HG03558 (cell line): ENCODE data around the gene TAGLN3.
"Not testable (repeated sequence)": the region's sequence is repeated elsewhere in the genome, so short reads cannot be mapped to it uniquely, and the experiment has no call there.

ENCODE experiments used
- ATAC-seq: cut with Tn5 transposase; IDR thresholded peaks from one replicate; pipeline ENCODE4 v1.9.1; 2021; ENCODE audit warnings: moderate number of reproducible peaks; ENCODE audit not compliant: unreplicated experiment; ENCODE audit errors: extremely low read depth

Gene TAGLN3

DNA sequence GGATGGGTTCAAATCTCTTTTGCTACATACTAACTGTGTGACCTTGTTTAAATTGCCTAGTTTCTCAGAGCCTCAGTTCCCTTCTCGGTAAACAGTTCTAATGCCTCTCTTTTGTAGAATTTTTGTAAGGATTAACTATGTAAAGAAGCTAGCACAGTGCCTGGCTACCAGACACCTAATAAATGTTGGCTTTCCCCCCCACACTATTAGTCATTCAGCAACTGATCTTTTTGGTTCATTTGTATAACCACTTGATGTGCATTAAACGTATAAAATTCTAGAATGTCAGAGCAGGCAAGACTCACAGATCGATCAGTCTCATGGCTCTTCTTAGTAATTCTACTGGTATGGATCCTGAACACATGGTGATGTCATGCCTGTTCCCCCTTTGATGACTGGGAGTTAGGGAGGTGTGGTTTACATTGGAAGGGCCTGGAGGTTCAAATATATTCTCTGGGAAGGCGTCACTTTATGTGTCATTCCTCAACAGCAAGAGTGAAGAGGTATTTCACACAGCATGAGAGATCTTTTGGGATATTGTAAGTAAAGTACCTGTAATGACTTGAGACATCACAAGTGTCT lies 6.5 kb downstream of the TAGLN3 start:
- ATAC-seq = no peak

- no peak for ATAC-seq
These were observed 8.9 kb downstream of the TAGLN3 start for GRCh38 chr3:112007633-112008032.

GRCh38 chr3:112009670-112010069 lies 10.9 kb downstream of the TAGLN3 start:
- no peak for ATAC-seq

- no peak for ATAC-seq
These were observed 11.9 kb downstream of the TAGLN3 start for GRCh38 chr3:112010636-112011035.

DNA sequence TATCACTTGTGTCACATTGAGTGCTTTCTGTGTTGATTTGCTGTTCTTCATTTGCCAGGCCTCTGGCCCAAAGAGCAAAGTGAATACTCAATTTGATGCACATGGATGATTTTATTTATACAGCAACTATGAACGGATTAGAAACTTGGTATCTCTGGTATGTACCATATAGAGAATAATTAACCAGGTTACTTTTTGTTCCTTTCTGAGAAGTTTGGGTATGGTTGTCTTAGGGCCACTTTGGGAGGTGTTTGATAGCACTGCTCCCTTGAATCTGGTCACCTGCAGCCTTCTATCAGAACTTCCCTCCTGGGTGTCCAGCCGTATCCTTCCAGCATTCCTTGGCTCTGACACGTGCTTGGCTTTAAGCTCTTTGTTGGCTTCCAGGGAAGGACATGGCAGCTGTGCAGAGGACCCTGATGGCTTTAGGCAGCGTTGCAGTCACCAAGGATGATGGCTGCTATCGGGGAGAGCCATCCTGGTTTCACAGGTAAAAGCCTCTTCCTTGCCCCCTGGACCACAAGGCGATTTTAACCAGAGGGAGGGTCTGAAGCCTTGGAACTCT lies 12.7 kb downstream of the TAGLN3 start:
- no peak for ATAC-seq

DNA sequence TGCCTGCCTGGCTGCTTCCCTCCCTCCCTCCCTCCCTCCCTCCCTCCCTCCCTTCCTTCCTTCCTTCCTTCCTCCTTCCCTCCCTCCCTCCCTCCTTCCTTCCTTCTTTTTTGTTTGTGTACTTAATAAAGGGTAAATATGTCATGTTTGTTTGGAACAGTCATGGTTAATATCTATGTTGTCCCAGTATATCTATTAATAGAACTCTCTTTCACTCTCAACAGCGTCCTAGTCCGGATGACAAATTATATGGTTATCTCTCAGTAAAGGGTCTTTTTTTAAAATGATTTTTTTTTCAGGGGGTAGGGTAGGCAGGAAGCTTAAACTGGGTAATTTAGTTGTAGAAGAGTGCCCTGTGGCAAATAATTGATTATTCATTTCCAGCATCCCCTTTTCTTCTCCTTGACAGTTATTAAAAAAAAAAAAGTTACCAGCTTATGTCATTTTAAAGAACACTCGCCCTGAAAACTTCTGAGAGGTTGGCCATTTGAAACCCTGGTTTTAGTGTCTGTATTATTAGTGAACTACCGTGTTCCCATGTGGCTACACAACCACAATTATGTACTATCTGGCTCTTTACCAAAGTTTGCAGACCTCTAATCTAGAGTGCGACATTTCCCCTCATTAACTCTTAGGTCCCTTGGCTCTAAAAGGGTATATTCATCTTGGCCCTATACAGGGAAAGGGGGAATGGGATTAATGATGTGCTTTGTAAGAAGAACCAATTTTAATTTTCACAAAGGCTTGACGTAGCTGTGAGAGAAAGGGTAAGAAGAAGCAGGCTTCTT lies 13.7 kb downstream of the TAGLN3 start:
- ATAC-seq = no peak

DNA sequence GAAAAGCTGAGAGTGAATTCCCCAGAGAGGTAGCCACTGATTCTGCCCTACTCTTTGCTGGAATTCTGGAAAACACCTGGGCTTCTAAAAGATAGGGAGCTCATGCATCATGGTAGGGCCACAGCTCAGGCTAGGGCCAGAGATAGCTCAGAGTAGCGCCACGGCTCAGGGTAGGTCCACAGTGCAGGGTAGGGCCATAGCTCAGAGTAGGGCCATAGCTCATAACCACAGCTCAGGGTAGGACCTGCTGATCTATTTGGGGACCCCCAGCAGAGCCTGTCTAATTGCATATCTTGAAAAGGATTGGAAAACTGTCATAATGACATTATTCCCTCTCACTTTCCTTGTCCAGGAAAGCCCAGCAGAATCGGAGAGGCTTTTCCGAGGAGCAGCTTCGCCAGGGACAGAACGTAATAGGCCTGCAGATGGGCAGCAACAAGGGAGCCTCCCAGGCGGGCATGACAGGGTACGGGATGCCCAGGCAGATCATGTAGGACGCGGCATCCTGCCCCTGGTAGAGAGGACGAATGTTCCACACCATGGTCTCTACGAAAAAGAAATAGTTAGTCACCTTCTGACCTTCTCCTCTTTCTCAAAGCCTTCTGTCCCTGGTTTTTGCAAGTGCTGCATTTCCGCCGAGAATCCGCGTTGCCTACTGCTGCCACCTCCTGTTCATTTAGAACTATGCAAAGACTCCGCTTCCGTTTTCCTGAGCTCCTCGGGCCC lies 14.5 kb downstream of the TAGLN3 start:
- peak; percentile 74 for ATAC-seq

- ATAC-seq = no peak
These were observed 15.0 kb downstream of the TAGLN3 start for GRCh38 chr3:112013784-112014143.

DNA sequence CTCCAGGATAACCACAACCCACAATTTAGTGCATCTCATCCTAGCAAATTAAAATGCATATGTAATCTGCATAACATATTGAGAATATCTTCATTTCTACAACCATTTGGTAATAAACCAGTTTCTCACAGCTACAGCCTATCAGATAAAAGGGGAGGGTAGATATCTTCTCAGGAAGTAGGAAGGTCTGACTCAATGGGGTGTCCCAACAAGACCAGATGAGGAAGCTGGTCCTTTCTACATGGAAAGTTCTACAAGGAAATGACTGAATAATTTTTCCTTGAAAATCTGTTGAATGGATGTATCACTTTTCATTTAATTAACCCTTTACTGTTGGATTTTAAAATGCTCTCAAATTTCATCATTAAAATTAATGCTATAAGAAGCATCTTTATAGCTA lies 18.4 kb downstream of the TAGLN3 start:
- ATAC-seq = no peak

DNA sequence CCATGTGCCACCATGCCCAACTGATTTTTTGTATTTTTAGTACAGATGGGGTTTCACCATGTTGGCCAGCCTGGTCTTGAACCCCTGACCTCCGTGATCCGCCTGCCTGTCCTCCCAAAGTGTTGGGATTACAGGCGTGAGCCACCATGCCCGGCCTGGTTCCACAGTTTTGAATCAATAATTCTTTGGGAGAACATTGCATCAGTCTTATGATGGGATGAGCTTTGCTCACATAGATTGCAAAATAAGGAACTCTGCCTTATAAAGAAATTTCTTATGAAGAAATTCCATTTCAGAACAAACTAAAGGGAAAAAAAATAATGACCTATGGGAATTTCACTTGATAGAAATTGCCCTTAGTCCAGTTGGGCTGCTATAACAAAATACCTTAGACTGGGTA lies 20.0 kb downstream of the TAGLN3 start:
- no peak for ATAC-seq

DNA sequence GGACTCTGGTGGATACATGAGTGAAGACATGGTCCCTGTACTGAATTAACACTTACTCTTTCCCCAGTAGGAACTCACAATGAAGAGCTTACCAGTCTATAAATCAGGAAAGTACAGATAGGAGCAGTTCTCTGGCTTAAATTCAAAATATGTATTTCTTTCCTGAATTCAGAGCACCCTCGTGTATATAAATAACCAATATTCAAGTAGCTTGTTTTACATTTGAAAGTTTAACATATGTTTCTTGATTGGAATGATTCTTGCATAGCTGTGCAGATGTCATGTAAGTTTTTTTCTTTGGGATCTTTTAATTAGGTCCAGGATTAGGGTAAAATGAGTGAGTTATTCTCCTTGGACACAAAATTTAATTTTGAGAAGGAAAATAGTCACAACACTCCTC lies 21.0 kb downstream of the TAGLN3 start:
- ATAC-seq = no peak

DNA sequence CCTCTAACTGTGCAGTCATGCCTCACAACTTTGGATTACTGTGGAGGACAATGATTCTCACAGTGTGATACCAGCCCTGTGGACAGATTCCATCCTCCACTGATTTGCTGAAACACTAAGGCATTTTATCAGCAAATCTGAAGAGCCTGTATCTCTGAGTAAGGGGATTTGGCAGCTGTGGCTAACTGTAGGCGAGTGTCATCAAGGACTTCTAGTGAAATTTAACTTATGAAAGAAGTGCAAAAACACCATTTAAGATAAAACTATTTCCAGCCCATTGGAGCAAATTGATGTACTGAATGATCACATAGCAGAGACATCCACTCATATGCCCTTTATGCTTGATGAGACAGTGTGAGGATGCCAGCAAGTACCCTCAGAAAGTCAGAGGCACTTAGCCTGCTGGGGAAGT lies 22.0 kb downstream of the TAGLN3 start:
- ATAC-seq = no peak

- no peak for ATAC-seq
These were observed 28.4 kb downstream of the TAGLN3 start for GRCh38 chr3:112027142-112027541.

GRCh38 chr3:112027826-112028225 lies 29.1 kb downstream of the TAGLN3 start:
- no peak for ATAC-seq

GRCh38 chr3:112030901-112031300 lies 32.2 kb downstream of the TAGLN3 start:
- ATAC-seq = no peak

DNA sequence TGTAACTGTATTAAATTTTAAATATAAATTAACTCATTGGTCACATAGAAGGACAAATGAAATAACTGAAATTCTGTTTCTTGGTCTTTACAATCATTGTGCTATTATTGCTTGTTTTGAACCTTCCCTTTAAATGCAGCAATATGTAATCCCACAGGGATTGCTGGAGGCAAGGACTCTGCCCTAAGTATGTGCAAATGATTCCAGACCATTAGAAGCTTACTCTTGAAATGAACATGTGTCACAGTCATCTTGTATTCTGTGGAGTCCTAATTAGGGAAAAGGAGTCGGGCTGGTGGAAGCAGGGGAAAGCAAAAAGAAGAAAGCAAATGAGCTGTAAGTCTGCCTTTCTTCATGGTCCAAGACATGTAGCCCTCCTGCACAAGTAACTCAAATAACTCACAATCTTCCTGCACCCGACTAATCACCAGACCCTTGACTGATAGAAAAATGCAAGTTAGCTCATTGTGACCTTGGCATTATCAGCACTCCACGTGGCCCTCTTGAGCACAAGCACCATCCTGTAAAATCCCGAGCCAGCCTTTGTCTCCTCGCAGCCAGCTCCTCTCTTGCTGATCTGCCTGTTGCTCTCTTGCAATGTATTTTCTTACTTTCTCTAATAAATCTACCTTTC lies 33.5 kb downstream of the TAGLN3 start:
- no peak for ATAC-seq

DNA sequence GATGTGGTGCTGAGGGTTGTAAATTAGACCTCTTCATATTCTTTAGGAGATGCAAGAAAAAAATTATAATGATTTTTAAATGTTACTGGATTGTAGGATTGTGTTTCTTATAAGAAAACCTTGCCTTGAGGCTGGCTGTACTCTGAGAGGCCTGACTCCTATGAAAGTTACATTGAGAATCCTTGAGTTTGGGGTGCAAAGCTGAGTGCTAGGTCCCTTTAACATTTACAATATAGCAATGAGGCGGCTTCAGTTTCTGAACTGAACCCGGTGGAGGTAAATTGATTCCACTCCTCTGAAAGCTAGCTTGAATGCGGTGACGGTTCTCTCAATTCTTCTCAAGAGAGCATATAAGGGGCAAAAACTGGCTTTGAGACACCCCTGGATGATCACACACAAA lies 35.7 kb downstream of the TAGLN3 start, which contains the start of gene TMPRSS7:
Gene TMPRSS7 (plus strand): TSS at position 301 of the 400 bp plus-strand sequence. CDS start 110 bp downstream, outside the sequence.
- no peak for ATAC-seq

GRCh38 chr3:112035241-112035640 lies 36.5 kb downstream of the TAGLN3 start:
- ATAC-seq = no peak

DNA sequence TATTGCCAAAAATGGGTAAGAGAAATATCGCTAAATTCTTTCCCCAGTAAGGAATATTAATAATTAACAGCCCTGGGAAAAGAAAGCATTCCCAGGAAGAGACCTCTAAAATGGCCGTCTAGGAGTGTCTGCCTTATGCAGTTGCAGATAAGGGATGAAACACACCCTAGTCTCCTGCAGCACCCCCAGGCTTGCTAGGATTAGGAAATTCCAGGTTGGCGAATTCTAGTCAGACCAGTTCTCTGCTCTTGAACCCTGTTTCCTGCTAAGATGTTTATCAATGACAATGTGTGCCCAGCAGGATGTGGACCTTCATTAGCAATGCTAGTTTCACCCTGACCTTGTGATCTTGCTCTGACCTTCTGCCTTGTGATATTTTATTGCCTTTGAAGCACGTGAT lies 38.5 kb downstream of the TAGLN3 start:
- ATAC-seq = not testable (repeated sequence)

DNA sequence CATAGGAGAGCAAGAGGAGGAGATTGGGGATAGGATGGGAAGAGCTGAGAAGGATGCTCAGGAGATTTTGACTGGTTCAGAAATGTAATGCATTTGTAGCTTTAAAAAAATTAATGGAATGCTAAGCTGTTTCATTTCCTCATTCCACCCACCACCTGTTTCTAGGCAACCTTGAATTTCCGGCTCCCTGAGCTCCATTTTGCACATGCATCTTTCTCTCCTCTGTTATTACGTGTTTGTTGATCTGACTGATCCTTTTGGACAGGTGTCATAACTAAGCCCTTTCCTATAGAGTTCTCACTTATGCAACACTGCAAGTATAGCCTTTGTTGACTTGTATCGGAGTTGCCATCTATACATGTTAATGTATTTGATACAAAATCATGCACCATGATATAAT lies 40.1 kb downstream of the TAGLN3 start:
- ATAC-seq = no peak

DNA sequence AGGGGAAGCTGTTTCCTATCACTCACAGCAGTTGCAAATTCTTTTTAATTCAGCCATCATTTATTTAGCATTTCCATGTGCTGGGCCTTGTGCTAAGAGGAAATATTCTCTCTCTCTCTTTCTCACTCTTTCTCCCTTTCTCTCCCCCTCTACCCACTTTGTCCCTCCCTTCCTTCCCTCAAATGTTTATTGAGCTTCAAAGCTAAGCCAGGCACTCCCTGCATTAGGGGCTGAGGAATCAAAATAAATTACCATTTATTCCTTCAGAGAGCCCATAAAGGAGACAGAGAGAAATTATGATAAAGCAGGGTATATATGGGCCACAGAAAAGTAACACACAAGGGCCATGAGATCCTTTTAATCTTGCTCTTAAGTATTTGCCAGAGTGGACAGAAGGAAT lies 42.6 kb downstream of the TAGLN3 start:
- ATAC-seq = no peak
